Common myeloid progenitor, CD34-positive (primary cell): ENCODE measurements around the gene SLC9C1.

Experiments used
- CTCF ChIA-PET: fragments of 350-600 bp; sonication (Branson Sonifier 250); formaldehyde crosslinking; loops from one replicate; lab custom pipeline; 2021; ENCODE audit warnings: antibody characterized with exemption; lab: Charles Lee
- POLR2A ChIA-PET: fragments of 350-600 bp; sonication (Branson Sonifier 250); formaldehyde crosslinking; loops from one replicate; lab custom pipeline; 2021; ENCODE audit warnings: antibody characterized with exemption; lab: Charles Lee
- DNase-seq, 3 donors: peaks; one replicate each; pipeline versions ENCODE4 v3.0.0 to v3.0.0-alpha.2; 2013
- H3K27ac ChIP-seq, 2 experiments: 1 replicate in 1 of 2; 2 replicates in 1 of 2; pipeline ENCODE4 v1.7.0; 2013; ENCODE audit warnings: inconsistent platforms in 2 of 2, low read length in 2 of 2, mild to moderate bottlenecking in 2 of 2, low read depth in 1 of 2, moderate library complexity in 1 of 2; ENCODE audit not compliant: severe bottlenecking in 2 of 2, insufficient read depth in 1 of 2, poor library complexity in 1 of 2
- H3K27me3 ChIP-seq, 5 experiments: replicated peaks in 2 of 5; 1 replicate in 3 of 5; 2 replicates in 2 of 5; pipeline versions ENCODE4 v1.6.1 to v1.7.0; 2013; ENCODE audit warnings: low read length in 4 of 5, mild to moderate bottlenecking in 2 of 5, moderate library complexity in 2 of 5, inconsistent platforms in 1 of 5; ENCODE audit not compliant: insufficient read depth in 5 of 5, control insufficient read depth in 4 of 5
- H3K36me3 ChIP-seq, 4 experiments: 1 replicate in 2 of 4; 2 replicates in 2 of 4; pipeline versions ENCODE4 v1.6.1 to v1.7.0; 2013; ENCODE audit warnings: low read length in 3 of 4, control low read depth in 1 of 4, mild to moderate bottlenecking in 1 of 4; ENCODE audit not compliant: control insufficient read depth in 4 of 4, insufficient read depth in 4 of 4
- H3K4me1 ChIP-seq, 4 experiments: 1 replicate in 3 of 4; 2 replicates in 1 of 4; pipeline versions ENCODE4 v1.6.1 to v1.7.1; 2013; ENCODE audit warnings: low read length in 3 of 4, mild to moderate bottlenecking in 3 of 4, control low read depth in 1 of 4, inconsistent platforms in 1 of 4, moderate library complexity in 1 of 4; ENCODE audit not compliant: control insufficient read depth in 4 of 4, insufficient read depth in 4 of 4; ENCODE audit errors: control extremely low read depth in 1 of 4
- H3K4me3 ChIP-seq, 7 experiments: 1 replicate in 4 of 7; 2 replicates in 3 of 7; pipeline versions ENCODE4 v1.5.1 to v1.7.0; 2013; ENCODE audit warnings: mild to moderate bottlenecking in 7 of 7, low read length in 6 of 7, moderate library complexity in 6 of 7, inconsistent platforms in 2 of 7, low read depth in 2 of 7, control low read depth in 1 of 7; ENCODE audit not compliant: insufficient read depth in 4 of 7, control insufficient read depth in 1 of 7; ENCODE audit errors: extremely low read depth in 1 of 7
- H3K9me3 ChIP-seq, 5 experiments: 1 replicate in 4 of 5; 2 replicates in 1 of 5; pipeline versions ENCODE4 v1.6.1 to v1.7.1; 2013; ENCODE audit warnings: low read length in 4 of 5, mild to moderate bottlenecking in 2 of 5, inconsistent platforms in 1 of 5, low read depth in 1 of 5, moderate library complexity in 1 of 5; ENCODE audit not compliant: control insufficient read depth in 4 of 5, insufficient read depth in 2 of 5; ENCODE audit errors: control extremely low read depth in 1 of 5
- WGBS: methylation state at CpG from one replicate; pipeline ENCODE4 v1.1.5; 2013; ENCODE audit not compliant: insufficient coverage; 5-methylcytosine and 5-hydroxymethylcytosine counted together

Gene SLC9C1

DNA sequence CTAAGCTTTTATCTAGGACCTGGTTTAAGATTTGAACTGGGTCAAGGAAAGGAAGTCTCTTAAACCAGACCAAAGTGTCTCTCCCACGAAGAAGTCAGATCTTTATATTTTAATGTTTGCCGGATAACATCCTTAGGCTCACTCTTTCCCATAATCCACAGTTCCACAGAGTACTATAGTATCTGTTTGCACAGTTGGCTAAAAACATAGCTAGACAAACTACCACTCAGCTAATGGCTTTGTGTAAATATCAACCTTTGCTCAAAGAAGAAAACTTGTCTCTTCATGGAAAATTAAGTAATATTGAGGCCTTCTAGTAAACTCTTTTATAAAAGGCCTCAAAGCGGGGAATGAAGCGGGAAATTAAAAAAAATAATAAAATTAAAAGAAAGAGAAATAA is 13.5 kb upstream of the SLC9C1 start:
- ChIA-PET CTCF (interaction anchor here (0.8 kb wide), 2 partner anchors 27 to 139 kb away, joined by 3 read pairs; no protein-coding TSS in a partner anchor), POLR2A (no interaction called here)
- Histone ChIP-seq H3K36me3 (no peaks in the 10 kb centered on the region), H3K27me3 (no peaks in the 10 kb centered on the region), H3K4me3 (no peak overlapping the region), H3K27ac (no peak overlapping the region), H3K9me3 (peaks cover 0 to under 1% (median 0%) of the 10 kb centered on the region in 5 experiments), H3K4me1 (peaks cover 9 to 16% (median 13%) of the 10 kb centered on the region in 4 experiments)
- WGBS = no CpG with 5 or more reads among the region's 4 CpGs
- DNase-seq = no peak

DNA sequence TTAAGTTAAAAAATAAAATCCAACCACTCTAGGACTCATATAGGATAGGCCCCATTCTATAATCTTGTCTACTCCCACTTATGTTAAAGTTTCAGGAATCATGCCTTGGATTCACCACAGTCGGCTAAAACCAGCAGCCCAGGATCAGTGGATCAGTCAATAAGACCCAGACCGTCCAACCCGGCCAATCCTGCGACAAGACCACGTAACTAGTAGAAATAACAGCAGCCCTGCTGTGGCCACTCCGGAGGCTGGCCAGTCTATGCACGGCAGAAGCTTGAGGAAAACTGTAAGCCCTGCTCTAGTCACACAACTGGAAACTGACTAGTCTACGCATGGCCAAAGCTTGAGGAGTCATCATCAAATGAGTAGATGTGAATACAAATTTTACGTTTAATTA is 12.8 kb upstream of the SLC9C1 start:
- no peak for DNase-seq
- Histone ChIP-seq H3K4me3 (no peak overlapping the region), H3K36me3 (no peaks in the 10 kb centered on the region), H3K4me1 (peaks cover 9 to 18% (median 13%) of the 10 kb centered on the region in 4 experiments), H3K9me3 (peaks cover 0 to 3% (median 0%) of the 10 kb centered on the region in 5 experiments), H3K27ac (no peak overlapping the region), H3K27me3 (no peaks in the 10 kb centered on the region)
- 96% methylated on average over 7 of the region's 9 CpGs for WGBS
- POLR2A ChIA-PET = no interaction called here
- CTCF ChIA-PET = no interaction called here

DNA sequence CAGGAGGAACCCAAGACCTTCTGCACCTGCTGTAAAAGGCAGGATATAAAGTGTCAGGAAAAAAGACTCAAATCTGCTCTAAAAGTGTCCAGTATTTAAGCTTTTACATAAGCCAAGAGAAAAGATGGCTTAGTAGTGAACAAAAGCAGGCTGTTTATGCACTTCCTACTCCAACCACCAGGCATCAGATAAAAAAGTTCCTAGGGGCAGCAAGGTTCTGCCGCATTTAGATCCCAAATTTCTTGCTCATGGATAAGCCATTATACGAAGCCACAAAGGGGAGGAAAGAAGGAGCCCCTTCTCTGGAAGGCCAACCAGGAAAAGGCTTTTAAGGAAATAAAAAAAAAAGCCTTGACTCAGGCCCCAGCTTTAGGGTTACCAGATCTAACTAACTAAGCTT is 10.6 kb upstream of the SLC9C1 start:
- H3K9me3 ChIP-seq = peaks cover 0 to 3% (median 0%) of the 10 kb centered on the region in 5 experiments
- no peaks in the 10 kb centered on the region for H3K27me3 ChIP-seq
- no peak overlapping the region for H3K27ac ChIP-seq
- CTCF ChIA-PET = interaction anchor here (1.1 to 2.9 kb wide), 15 partner anchors 9 to 251 kb away, joined by 3 to 28 read pairs (median 4); partner anchors contain the start of gene SLC9C1
- 65% methylated on average over 2 of the region's 2 CpGs for WGBS
- POLR2A ChIA-PET = no interaction called here
- no peak overlapping the region for H3K4me3 ChIP-seq
- H3K36me3 ChIP-seq = no peaks in the 10 kb centered on the region
- H3K4me1 ChIP-seq = peaks cover 9 to 21% (median 13%) of the 10 kb centered on the region in 4 experiments
- peak in 2 of 3 donors; percentile 29 to 43 for DNase-seq

DNA sequence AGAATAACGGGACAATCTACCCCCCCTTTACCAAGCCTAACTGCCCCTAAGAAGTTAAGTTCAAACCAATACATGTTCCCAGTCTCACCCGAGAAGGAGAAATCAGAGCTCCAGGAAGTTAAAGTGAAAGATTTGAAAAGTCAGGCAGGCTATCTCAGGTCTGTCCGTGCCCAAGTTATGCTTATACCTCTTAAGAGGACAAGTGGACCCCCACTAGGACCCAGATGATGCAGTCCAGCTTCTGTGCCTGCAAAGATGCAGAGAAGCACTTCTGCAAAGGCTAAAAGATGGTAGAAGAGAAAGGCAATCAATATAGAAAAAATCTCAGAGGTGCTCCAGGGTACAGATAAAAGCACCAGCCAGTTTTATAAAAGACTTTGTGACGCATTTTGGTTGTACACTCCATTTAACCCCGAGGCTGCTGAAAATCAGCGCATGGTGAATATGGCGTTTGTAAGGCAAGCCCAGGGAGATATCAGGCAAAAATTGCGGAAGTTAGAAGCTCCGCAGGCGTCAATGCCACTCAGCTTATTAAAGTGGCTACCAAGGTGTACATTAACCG is 9.8 kb upstream of the SLC9C1 start:
- peak; percentile 39 to 85 (median 75) for DNase-seq

DNA sequence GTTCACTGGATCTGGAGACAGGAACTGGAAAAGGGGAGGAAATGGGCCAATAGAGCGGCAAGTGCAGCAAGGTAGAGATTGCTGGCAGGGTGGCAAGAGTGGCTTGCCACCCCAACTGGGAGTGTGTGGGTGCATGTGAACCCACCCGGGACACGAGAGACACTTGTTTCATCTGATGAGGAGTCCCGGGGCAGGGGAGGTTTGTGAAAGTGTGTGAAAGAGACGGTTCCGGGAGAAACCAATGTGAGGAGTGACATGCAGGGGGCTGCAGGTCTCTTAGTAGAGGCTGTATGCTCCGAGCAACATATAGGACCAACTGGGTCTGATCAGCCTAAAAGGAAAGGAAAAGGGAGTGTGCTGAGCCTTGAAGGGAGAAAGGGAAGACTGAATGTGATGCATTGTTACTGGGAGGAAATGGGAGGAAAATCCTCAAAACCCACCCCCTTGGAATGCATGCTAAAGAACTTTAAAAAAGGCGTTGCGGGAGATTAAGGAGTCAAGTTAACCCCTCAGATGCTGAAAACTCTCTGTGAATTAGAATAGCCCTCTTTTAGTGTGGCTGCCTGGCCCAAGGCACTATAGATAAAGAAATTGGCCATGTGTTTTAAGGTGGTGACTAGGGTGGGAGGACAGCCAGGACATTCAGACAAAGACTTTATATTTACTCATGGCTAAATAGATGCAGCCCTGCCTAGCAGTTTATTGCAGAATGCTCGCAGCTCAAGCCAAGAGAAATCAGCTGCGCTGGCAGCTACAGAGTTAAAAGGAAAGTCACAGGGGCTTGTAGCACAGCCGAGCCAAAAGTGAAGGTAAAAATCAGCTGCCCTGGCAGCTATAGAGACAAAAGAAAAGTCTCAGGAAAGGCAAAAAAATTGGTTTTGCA is 9.1 kb upstream of the SLC9C1 start:
- POLR2A ChIA-PET = no interaction called here
- H3K27ac ChIP-seq = no peak overlapping the region
- CTCF ChIA-PET = interaction anchor here (1.3 to 2.9 kb wide), 8 partner anchors 10 to 230 kb away, joined by 3 to 28 read pairs (median 4); partner anchors contain the start of gene SLC9C1

More for the DNA sequence above, 9.8 kb upstream of the SLC9C1 start:
- 6% methylated on average over 9 of the region's 11 CpGs for WGBS
- H3K27me3 ChIP-seq = no peaks in the 10 kb centered on the region
- peaks cover 9 to 21% (median 14%) of the 10 kb centered on the region in 4 experiments for H3K4me1 ChIP-seq
- H3K36me3 ChIP-seq = no peaks in the 10 kb centered on the region
- POLR2A ChIA-PET = no interaction called here
- no peak overlapping the region for H3K27ac ChIP-seq
- CTCF ChIA-PET = interaction anchor here (1.1 to 2.9 kb wide), 12 partner anchors 9 to 229 kb away, joined by 3 to 28 read pairs (median 4); partner anchors contain the start of gene SLC9C1
- H3K4me3 ChIP-seq = peak overlapping the region in 5 of 7 experiments; percentile 52 to 80 (median 76)
- H3K9me3 ChIP-seq = peaks cover 0 to 3% (median 0%) of the 10 kb centered on the region in 5 experiments

DNA sequence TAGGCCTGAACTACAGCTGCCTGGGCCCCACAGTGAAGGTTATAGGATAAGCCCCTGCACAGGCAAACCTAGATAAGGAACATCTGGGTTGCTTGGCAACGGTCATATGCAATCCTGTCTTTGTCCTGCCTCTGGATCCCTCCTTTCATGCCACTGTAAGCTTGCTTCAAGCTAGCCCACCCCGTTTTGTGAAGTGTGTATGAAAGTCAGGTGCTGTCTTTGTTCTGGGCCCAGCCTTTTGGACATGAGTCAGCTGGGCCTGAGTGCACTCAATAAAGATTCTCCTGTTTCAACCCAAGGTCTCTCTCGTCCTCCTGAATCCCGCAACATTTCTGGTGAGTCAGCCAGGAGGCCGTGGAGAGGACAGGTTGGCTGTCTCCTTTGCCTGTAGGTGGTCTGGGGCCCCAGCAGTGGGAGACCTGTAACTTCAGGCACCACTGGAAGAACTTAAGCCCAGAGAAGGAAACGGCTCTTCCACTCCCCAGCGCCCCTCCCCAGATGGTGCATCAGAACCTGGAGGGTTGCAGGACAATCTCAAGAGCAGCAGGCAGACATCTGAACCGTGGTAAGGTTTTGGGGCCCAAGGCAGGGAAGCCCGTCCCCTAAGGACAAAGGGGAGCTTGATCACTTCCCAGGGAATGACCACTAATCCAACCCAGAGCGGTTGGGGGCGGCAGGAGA is 8.3 kb upstream of the SLC9C1 start:
- 97% methylated on average over 10 of the region's 11 CpGs for WGBS
- POLR2A ChIA-PET = no interaction called here
- Histone ChIP-seq H3K27me3 (no peaks in the 10 kb centered on the region), H3K9me3 (peaks cover 0 to 3% (median 0%) of the 10 kb centered on the region in 5 experiments), H3K27ac (peak overlapping the region in 1 of 2 experiments; percentile 15), H3K4me3 (no peak overlapping the region), H3K4me1 (peaks cover 9 to 35% (median 24%) of the 10 kb centered on the region in 4 experiments), H3K36me3 (no peaks in the 10 kb centered on the region)
- DNase-seq = peak; percentile 28 to 82 (median 68)
- CTCF ChIA-PET = interaction anchor here (0.9 to 1.1 kb wide), 2 partner anchors 18 to 165 kb away, joined by 3 read pairs; no protein-coding TSS in a partner anchor

More for the DNA sequence above, 9.1 kb upstream of the SLC9C1 start:
- peak overlapping the region in 5 of 7 experiments; percentile 52 to 80 (median 76) for H3K4me3 ChIP-seq
- H3K27me3 ChIP-seq = no peaks in the 10 kb centered on the region
- peak in 1 of 3 donors; percentile 17 for DNase-seq
- peaks cover 0 to 3% (median 0%) of the 10 kb centered on the region in 5 experiments for H3K9me3 ChIP-seq
- no peaks in the 10 kb centered on the region for H3K36me3 ChIP-seq
- peaks cover 9 to 28% (median 19%) of the 10 kb centered on the region in 4 experiments for H3K4me1 ChIP-seq
- WGBS = 89% methylated on average over 9 of the region's 12 CpGs
